Measurements from ENCODE around the gene PIK3R6.
A peak's percentile ranks its signal among the peaks of the same experiment; 100 is the strongest.
"Not testable (repeated sequence)": the region's sequence is repeated elsewhere in the genome, so short reads cannot be mapped to it uniquely, and the experiment has no call there.

The PIK3R6 gene

DNA sequence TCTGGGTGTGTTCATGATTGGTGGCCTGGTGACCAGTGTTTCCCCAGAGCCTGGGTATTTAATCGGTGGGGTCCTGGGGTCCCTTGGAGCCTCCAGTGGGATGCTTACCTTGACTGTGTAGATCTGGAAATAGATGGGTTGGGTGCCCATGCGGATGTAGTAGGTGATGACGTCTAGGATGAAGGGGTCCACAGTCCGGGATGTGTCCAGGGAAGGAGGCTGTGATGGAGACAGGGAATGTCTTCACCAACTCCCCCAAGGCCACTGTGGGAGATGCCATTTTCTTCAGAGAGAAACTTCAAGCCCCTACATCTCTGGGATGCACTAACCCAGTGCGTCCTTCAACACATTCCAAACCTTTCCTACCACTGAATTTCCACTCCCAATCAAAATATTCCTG lies 44.2 kb downstream of the PIK3R6 start:
- peak in 1 of 2 experiments; percentile 1 for DNase-seq

DNA sequence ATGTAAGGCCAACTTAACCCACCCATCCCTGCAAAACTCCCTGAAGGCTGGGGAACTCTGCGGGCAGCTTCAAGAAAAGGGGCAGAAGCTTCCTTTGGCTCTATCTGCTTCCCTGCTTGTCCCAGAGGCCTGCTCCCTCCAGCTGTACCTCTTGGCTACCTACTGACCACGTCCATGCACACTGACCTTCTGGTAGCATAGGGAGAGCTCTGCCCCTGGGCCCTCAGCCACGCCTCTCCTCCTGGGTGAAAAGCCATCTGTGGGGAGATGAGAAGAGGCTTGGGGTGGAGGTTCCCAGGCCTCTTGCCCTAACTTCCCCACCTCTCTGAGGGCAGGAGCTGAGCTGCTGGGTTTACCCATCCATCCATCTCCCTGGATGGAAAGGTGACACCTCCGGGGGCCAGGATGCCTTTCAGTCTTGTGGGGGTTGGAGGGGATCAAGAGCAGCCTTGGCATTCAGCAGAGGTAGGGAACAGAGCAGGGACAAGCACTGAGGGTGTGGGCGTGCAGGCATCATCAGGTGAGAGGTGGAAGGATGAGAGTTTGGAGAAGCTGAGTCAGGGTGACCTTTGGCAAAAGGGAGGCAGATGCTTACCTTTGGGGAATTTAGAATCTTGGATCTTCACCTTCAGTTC lies 45.0 kb downstream of the PIK3R6 start:
- peak in 1 of 2 experiments; percentile 11 for DNase-seq

DNA sequence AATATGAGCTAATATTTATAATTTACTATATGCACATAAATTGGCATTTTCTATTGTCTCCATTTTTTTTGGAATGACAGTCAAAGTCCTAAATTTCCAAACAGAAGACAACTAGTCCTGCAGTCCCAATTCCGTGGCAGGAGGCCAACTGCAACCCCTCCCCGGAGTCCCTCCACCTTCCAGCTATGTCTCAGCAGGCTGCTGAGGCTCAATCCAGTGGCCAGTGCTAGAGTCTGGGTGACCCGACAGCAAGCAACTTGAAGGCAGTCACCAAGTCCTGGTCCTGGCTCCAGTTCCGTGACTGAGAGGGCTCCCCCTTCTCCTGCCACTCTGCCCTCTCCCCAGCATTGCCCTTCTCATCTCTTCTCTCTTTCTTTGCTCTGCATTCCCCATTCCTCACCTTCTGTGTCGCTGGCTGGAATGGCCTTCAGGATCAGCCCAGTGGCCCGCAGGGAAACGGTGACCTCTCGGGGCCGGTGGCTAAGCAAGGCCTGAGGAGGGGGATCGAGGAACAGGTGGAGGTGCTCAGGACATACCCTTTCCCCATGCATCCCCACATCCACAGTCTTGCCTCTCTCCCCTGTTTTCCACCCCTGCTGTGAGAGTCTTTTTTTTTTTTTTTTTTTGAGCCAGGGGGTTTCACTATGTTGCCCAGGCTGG lies 45.9 kb downstream of the PIK3R6 start:
- DNase-seq: no peak

DNA sequence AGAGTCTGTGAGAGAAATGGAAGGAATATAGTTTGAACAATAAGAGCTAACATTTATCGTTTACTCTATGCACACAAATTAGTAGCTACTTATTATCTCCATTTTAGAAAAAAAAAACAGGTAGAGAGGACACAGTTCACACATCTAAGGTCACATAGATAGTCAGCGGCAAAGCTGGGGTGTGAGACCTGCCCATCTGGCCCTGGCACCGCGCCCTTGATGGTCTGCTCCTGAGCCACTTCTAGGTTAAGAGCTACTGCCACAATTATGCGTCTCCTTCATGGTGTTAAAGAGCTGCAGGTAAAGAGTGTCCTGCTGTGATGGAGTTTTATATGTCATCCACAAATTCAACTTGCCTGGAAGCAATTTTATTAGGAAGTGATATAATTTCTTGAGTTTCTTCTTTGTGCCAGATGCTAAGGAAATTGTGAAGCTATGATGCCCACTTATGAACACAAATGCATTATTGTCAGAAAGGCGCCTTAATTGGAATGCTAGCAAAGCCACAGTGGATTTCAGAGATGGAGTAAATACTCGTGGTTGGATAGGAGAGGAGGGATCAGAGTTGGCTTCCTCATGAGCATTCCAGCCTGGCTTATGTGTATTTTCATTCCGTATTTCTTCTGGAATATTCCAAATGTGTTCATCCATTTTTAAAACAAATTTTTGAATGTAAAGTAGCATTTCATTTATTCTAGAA lies 47.0 kb downstream of the PIK3R6 start:
- no peak for DNase-seq

- no peak for DNase-seq
Observed at GRCh38 chr17:8818654-8819330, 48.7 kb downstream of the PIK3R6 start.

DNA sequence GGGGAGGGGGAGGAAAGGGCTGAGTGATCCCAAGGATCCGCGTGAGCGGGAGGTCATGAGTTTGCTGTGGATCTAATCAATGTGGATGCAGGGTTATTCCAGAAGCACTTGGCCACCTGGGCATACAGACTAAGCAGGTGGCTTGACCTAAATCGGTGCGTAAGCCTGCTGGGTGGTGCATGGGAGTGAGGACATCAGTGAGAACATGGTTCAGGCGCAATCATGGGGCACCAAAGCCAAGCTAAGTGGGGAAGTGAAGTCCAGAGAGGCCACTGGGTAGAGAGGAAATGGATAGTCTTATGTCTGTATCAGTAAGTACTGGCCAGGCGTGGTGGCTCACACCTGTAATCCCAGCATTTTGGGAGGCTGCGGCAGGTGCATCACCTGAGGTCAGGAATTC lies 49.4 kb downstream of the PIK3R6 start:
- DNase-seq: no peak

DNA sequence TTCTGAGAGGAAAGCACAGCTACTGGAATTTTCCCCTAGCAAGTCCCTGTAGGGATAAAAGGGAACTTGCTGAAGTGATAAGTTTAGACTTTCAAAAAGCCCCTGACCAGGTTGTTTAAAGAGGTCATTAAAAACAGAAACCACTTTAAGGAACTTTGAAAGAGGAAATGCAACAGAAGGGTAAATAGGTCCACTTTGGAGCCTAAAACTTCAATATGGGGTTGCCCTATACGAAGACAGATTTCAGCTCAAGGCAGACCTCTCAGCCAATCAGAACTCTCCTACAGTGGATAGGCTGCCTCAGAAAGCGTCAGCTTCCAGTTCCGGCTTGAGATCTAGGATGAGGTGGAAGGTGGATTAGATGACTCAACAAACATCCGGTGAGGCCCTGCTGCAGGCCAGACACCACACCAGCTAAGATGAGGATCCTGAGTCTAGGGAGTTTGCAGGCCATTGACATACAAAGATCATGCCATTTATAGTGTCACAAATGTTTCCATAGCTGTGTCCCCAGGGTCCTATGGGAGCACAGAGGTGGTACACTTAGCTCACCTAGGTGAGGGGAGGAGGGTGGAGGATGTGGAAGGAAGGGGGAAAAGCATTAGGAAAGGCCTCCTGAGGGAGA lies 60.4 kb downstream of the PIK3R6 start:
- DNase-seq: no peak

GRCh38 chr17:8806253-8806925 lies 61.1 kb downstream of the PIK3R6 start:
- DNase-seq: no peak

- not testable (repeated sequence) for DNase-seq
Observed at GRCh38 chr17:8805396-8805795, 62.1 kb downstream of the PIK3R6 start.

DNA sequence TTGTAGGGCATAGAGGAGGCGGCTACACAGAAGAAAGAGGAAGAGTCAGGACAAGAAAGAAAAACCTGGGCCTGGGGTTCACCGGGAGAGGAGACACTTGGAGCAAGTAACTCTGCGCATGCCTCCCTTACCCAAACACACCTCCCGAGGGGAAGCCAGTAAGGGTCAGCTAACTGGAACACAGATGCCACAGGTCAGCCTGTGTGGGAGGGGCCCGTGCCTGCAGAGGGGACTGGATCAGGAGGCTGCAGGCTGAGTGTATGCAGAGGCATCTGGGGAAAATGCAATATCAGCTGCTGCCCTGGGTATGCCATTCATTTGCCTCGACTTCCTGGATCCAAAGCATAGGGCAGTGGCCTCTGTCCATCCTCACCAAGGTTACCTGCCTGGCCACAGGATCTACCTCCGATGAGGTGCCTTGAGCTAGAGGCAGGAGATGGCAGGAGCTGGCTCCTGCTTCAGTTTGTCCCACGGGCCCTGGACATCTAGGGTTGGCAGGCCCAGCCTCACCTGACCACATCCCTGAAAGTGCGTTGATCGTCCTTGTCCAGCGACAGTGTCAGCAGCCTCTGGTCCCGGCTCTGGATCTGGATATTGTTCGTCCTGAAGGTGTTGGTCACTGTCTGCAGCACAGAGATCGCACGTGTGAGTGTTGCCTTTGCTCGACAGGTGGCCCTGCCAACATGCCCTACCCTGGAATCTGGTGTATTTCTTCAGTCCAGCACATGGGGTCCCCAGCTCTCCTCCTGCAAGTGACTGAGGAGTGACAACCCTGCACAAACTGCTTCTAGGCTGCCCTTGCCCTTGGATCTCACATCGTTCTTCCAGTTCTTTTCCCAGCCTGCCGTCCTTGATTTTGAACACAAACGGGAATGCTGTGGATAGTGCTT lies 63.7 kb downstream of the PIK3R6 start:
- DNase-seq: no peak

DNA sequence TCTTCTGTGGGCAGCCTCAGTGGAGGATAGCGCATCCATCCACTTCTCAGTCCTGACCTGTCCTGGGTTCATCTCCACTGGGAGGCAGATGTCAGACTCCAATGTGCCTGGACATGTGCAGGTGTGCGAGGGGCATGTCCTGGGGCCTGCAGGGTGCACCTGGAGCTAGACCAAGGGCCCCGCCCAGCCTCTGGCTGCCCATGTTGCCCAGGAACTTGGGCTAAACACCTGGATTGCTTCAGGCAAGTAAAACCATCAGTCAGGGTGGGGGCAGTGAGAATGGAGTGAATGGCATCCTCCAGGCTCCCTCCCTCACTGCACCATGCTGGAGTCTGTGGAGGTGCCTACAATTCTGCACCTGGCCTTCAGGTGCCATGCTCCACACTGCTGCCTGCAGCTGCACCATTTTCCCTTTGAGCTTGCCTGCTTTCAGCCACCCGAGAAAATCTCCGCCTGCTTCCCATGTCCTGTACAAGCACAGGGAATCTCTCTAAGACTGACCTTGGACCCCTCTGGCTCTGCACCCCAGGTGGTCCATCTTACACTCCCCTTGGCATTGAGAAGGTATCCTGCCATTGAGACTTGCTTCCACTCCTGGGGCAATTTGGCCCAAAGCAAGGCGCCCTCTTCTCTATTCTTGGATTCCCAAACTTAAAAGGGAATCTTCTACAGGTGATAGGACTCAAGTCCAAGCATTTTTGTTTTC lies 66.2 kb downstream of the PIK3R6 start:
- no peak for DNase-seq

DNA sequence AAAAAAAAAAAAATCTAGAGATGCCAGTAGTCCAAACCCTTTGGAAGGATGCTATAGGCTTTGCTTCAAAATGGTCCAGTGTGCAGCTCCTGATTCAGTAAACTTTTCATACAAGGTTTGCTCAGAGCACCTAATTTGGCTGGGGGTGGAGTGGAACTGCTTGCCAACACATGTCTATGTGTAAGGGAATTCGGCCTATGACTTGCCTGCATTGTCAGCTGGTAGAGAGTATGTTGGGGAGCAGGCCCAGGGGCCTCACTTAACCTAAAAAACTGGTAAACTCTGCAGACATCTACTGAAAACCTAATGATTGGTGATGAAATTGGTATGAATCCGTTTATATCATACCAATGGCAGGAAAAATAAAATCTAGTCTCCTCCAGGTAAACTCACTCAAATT lies 66.8 kb downstream of the PIK3R6 start:
- DNase-seq: no peak

DNA sequence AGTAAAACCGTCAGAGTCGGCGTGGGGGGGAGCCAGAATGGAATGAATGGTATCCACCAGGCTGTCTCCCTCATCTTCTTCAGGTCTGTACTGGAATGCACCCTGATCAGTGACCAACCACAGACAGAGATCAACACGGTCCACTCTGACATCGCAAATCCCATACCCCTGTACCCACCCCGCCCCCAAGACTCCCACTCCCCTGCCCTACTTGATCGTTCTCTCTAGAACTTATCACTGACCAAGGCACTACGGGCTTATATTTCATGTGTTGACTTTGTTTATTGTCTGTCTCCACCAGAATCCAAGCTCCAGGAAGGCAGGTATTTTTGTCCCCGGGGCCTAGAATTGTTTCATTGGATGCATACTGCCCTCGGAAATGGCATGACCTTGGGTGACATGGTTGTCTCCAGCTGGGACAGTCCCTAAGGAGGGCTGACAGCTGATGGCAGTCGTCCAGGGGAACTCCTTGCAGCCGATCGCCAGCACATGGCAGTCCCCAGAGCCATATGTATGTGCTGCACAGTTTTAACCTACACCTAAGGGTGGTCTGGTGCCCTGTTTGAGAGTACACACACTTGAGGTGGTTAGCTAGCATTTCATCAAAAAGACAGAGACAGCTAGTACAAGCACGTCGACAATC lies 67.8 kb downstream of the PIK3R6 start:
- DNase-seq: no peak

GRCh38 chr17:8798846-8799569 lies 68.5 kb downstream of the PIK3R6 start, which contains the start of gene MFSD6L:
Gene MFSD6L, minus strand, starts transcription at chr17:8799365. Its CDS starts 245 bp downstream, at chr17:8799120.
- DNase-seq: no peak

GRCh38 chr17:8798176-8798845 lies 69.2 kb downstream of the PIK3R6 start:
- DNase-seq: no peak

- no peak for DNase-seq
Observed at GRCh38 chr17:8797621-8798175, 69.8 kb downstream of the PIK3R6 start.

- no peak for DNase-seq
Observed at GRCh38 chr17:8794636-8795035, 72.8 kb downstream of the PIK3R6 start.

DNA sequence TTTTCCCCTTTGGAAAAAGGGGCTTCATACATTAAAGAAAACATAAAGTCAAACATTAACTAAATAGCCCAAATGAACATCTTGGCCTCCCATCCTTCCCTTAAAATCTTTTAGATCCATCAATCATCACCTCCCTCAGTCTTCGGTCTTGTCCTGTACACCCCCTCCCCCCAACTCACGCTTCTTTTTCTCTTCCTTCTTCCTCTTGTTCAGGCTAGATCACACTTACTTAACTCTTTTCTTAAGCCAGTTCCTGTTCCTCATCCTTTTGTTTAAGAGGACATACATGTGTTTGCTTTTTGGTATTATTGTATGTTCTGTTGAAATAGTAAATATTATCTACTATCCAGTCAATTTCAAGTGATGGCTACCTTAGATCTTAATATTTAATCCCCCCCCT lies 73.8 kb downstream of the PIK3R6 start:
- DNase-seq: no peak

DNA sequence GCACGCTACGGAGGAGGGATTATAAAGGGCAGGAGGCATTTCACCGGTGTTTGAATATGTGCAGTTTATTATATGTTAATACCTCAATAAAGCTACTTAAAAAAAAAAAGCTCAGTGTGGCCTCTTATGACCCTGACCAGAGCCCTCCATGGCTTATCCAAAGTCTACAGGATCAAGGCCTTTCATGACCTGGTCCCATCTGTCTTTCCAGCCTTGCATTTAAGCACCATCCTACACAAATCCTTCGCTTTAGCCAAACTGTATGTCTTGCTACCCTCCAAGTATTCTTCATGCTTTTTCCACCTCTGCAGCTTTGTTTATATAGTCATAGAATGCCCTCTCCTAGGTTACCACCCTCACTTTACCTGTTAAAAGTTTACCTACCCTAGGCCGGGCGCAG lies 74.8 kb downstream of the PIK3R6 start:
- no peak for DNase-seq

Measured in activated T-cell treated with anti-CD3 and anti-CD28 coated beads, Interleukin-2, amount 50 U/mL, for 48 hours (primary cell).